PC-9 (cell line): ENCODE data around the gene CNTNAP1. TPM values are rescaled to one million over a fixed set of nuclear protein-coding genes. Genes with fewer than 3 reads are reported as not detected.

Source experiments
- BruUV-seq: library from RNA; stranded (reverse); fragments of 400-500 nt; replicated peaks from 2 replicates; lab custom pipeline; 2021; lab: Mats Ljungman, UMichigan
- CTCF ChIA-PET: fragments of 300-600 bp; sonication (Branson Sonifier 250); formaldehyde crosslinking; loops from one replicate; lab custom pipeline; 2022; ENCODE audit warnings: antibody characterized with exemption; lab: Charles Lee
- POLR2A ChIA-PET: fragments of 300-600 bp; sonication (Branson Sonifier 250); formaldehyde crosslinking; loops from one replicate; lab custom pipeline; 2022; ENCODE audit warnings: antibody characterized with exemption; ENCODE audit not compliant: unreplicated experiment; lab: Charles Lee
- DNase-seq, 2 experiments: peaks; one replicate each; pipeline versions ENCODE4 v3.0.0 to v3.0.0-alpha.2; 2015 to 2022; ENCODE audit warnings: mixed read lengths in 1 of 2
- H2AFZ ChIP-seq: fragments of 200-600 bp; sonication (generic); 2 replicates; pipeline ENCODE4 v1.8.1; 2017; ENCODE audit warnings: antibody characterized with exemption
- H3F3A ChIP-seq: fragments of 200-600 bp; sonication (generic); 2 replicates; pipeline ENCODE4 v1.8.1; 2017; ENCODE audit warnings: antibody characterized with exemption, mild to moderate bottlenecking, low read depth; ENCODE audit not compliant: insufficient read depth
- H3K27ac ChIP-seq: fragments of 200-600 bp; sonication (generic); 2 replicates; pipeline ENCODE4 v1.6.1; 2016; ENCODE audit warnings: mixed run types
- H3K27me3 ChIP-seq: fragments of 200-600 bp; sonication (generic); 2 replicates; pipeline ENCODE4 v1.6.1; 2016; ENCODE audit warnings: low read depth, mixed run types; ENCODE audit not compliant: insufficient read depth
- H3K36me3 ChIP-seq: fragments of 200-600 bp; sonication (generic); 2 replicates; pipeline ENCODE4 v1.6.1; 2016; ENCODE audit warnings: low read depth, mixed run types
- H3K4me1 ChIP-seq: fragments of 200-600 bp; sonication (generic); replicated peaks from 2 replicates; pipeline ENCODE4 v1.6.1; 2016; ENCODE audit warnings: mixed run types; ENCODE audit not compliant: insufficient read depth
- H3K4me2 ChIP-seq: fragments of 200-600 bp; sonication (generic); 2 replicates; pipeline ENCODE4 v1.6.1; 2017; ENCODE audit warnings: mixed run types
- H3K4me3 ChIP-seq: fragments of 200-600 bp; sonication (generic); 2 replicates; pipeline ENCODE4 v1.6.1; 2016; ENCODE audit warnings: mixed run types
- H3K79me2 ChIP-seq: fragments of 200-600 bp; sonication (generic); 2 replicates; pipeline ENCODE4 v1.6.1; 2017; ENCODE audit warnings: low read depth, mixed run types
- H3K9me2 ChIP-seq: fragments of 200-600 bp; sonication (generic); 2 replicates; pipeline ENCODE4 v1.8.1; 2017; ENCODE audit warnings: mild to moderate bottlenecking; ENCODE audit not compliant: insufficient read depth
- H3K9me3 ChIP-seq: fragments of 200-600 bp; sonication (generic); 2 replicates; pipeline ENCODE4 v1.8.1; 2016; ENCODE audit warnings: low read depth; ENCODE audit not compliant: insufficient read depth
- H4K20me1 ChIP-seq: fragments of 200-600 bp; sonication (generic); 2 replicates; pipeline ENCODE4 v1.8.1; 2017; ENCODE audit not compliant: insufficient read depth
- CTCF ChIP-seq: fragments of 200-600 bp; sonication (generic); conservative IDR thresholded peaks from 2 replicates; pipeline ENCODE4 v1.6.1; 2017; ENCODE audit warnings: mixed run types, antibody characterized with exemption, mild to moderate bottlenecking, moderate library complexity
- EZH2 ChIP-seq: fragments of 200-600 bp; sonication (generic); IDR thresholded peaks from 2 replicates; pipeline ENCODE4 v1.8.0; 2017; ENCODE audit warnings: antibody characterized with exemption, low read depth
- intact Hi-C: fragments of 100-400 bp; cut with micrococcal nuclease; formaldehyde crosslinking; loops from one replicate; pipeline ENCODE4 v1.10.0; 2022; ENCODE audit not compliant: unreplicated experiment
- total RNA-seq: library from RNA; stranded (reverse); gene quantifications from 2 replicates; pipeline ENCODE4 v1.2.3, GENCODE V29; 2021

CNTNAP1 gene
- total RNA-seq, 1 experiment from 2014 or later, result 1.8 TPM

- no peaks in the 10 kb centered on the region for H3K9me3 ChIP-seq
- peak; percentile 94 to 98 for DNase-seq
- peak overlapping the region; percentile 95 for H3K4me3 ChIP-seq
- H3K4me2 ChIP-seq, result peak overlapping the region; percentile 93
- H3K4me1 ChIP-seq, result peaks cover 46% of the 10 kb centered on the region
- peak overlapping the region; percentile 61 for H3K27ac ChIP-seq
- H3F3A ChIP-seq, result peaks cover 37% of the 10 kb centered on the region
- H3K27me3 ChIP-seq, result no peaks in the 10 kb centered on the region
- POLR2A ChIA-PET, result interaction anchor here (0.5 to 0.7 kb wide), 4 partner anchors 55 to 877 kb away, joined by 3 to 10 read pairs (median 6); no protein-coding TSS in a partner anchor
- H3K36me3 ChIP-seq, result no peaks in the 10 kb centered on the region
- TF ChIP-seq CTCF (no peak), EZH2 (no peak)
- BruUV-seq, result TSS peak; percentile 46
- H4K20me1 ChIP-seq, result no peaks in the 10 kb centered on the region
- intact Hi-C loops, result loop anchor here (1.0 to 5.0 kb wide), 3 partner anchors 68 to 350 kb away; partner anchors contain the start of genes CAVIN1, RETREG3 and TUBG1
- peaks cover 32% of the 10 kb centered on the region for H3K79me2 ChIP-seq
- no peaks in the 10 kb centered on the region for H3K9me2 ChIP-seq
- H2AFZ ChIP-seq, result peak overlapping the region; percentile 76
- CTCF ChIA-PET, result interaction anchor here (0.6 to 2.4 kb wide), 5 partner anchors 10 to 99 kb away, joined by 3 to 5 read pairs (median 5); no protein-coding TSS in a partner anchor
Observed at GRCh38 chr17:42677012-42677857, 5.1 kb upstream of the CNTNAP1 start.

GRCh38 chr17:42677921-42678781 lies 4.2 kb upstream of the CNTNAP1 start:
- peak; percentile 81 to 86 for DNase-seq
- TF ChIP-seq EZH2 (no peak), CTCF (no peak)
- Histone ChIP-seq H3K9me2 (no peaks in the 10 kb centered on the region), H3K9me3 (no peaks in the 10 kb centered on the region), H3K4me2 (peak overlapping the region; percentile 79), H3F3A (peaks cover 45% of the 10 kb centered on the region), H2AFZ (peak overlapping the region; percentile 76), H3K27me3 (no peaks in the 10 kb centered on the region), H3K27ac (peak overlapping the region; percentile 61), H3K4me1 (peaks cover 54% of the 10 kb centered on the region), H3K79me2 (peaks cover 31% of the 10 kb centered on the region), H3K36me3 (no peaks in the 10 kb centered on the region), H3K4me3 (peak overlapping the region; percentile 65), H4K20me1 (no peaks in the 10 kb centered on the region)
- ChIA-PET CTCF (interaction anchor here (0.5 to 2.5 kb wide), 6 partner anchors 10 to 287 kb away, joined by 3 to 11 read pairs (median 6); partner anchors contain the start of gene TUBG1), POLR2A (interaction anchor here (0.6 to 0.7 kb wide), 2 partner anchors 55 to 69 kb away, joined by 5 to 8 read pairs; partner anchors contain the start of genes RETREG3 and TUBG1)
- intact Hi-C loops, result loop anchor here (1.0 to 5.0 kb wide), 4 partner anchors 11 to 351 kb away; partner anchors contain the start of genes CAVIN1, RETREG3 and TUBG1
- BruUV-seq, result TSS peak; percentile 88
